ENCODE results near the gene SLC30A9.

SLC30A9 gene

DNA sequence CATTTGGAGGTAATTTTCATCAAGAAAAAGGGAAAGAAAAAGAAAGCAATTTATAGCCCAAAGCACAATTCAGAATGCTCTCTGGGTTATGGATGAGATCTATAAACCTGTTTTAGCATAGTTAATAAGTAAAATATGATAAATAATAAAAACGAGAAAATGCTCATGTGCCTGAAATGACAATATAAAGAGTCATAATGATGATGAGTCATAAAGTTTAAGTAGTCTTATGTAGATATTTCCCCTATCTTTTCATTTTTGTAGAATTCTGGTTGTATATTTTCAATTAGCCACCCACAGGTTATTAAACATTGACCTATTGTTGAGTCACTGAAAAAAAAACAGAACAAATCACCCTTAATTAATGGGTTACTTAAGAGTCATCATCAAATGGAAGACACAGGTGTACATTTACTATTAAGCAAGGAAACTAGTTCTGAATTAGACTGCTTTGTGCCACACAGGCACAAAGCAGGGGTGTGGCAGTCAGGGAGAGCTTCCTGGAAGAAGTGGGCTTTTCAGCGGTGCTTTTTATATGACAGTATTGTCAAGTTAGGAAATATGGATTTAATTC lies 132.8 kb downstream of the SLC30A9 start:
- H3F3A ChIP-seq (ENCODE audit: insufficient read depth): no peaks in the 10 kb centered on the region
- H2AFZ ChIP-seq (ENCODE audit: low read depth, low read length, severe bottlenecking): no peak overlapping the region
- H3K9me2 ChIP-seq (replicated peaks; ENCODE audit: insufficient read depth, low read length): no peaks in the 10 kb centered on the region
- no peaks in the 10 kb centered on the region for H3K9me3 ChIP-seq (ENCODE audit: insufficient read depth, low read length)
- TF ChIP-seq EZH2phosphoT487 (conservative IDR thresholded peaks at IDR 0.05; ENCODE audit: low read length): no peak
- no peak for TF ChIP-seq CTCF (IDR thresholded peaks at IDR 0.05; ENCODE audit: insufficient read depth, low read length, poor library complexity, severe bottlenecking)
- no peak overlapping the region for H3K4me2 ChIP-seq (ENCODE audit: low read depth, low read length, poor library complexity, severe bottlenecking)
- H3K27ac ChIP-seq (ENCODE audit: low read depth, low read length): no peak overlapping the region
- peaks cover 28% of the 10 kb centered on the region for H3K36me3 ChIP-seq (ENCODE audit: low read length)
- H3K4me3 ChIP-seq (ENCODE audit: insufficient read depth, low read length, poor library complexity, severe bottlenecking): no peak overlapping the region
- peaks cover 33% of the 10 kb centered on the region for H3K79me2 ChIP-seq (ENCODE audit: insufficient read depth, low read length)
- no peaks in the 10 kb centered on the region for H3K27me3 ChIP-seq (ENCODE audit: low read length)
- H3K9ac ChIP-seq (ENCODE audit: low read length): no peak overlapping the region
- peaks cover 10% of the 10 kb centered on the region; the same call in 1 of the 2 replicates for H4K20me1 ChIP-seq (ENCODE audit: low read depth, low read length)

- no peaks in the 10 kb centered on the region for H3K9me2 ChIP-seq (replicated peaks; ENCODE audit: insufficient read depth, low read length)
- no peaks in the 10 kb centered on the region for H3K27me3 ChIP-seq (ENCODE audit: low read length)
- H3K27ac ChIP-seq (ENCODE audit: low read depth, low read length): no peak overlapping the region
- H2AFZ ChIP-seq (ENCODE audit: low read depth, low read length, severe bottlenecking): no peak overlapping the region
- H3K4me3 ChIP-seq (ENCODE audit: insufficient read depth, low read length, poor library complexity, severe bottlenecking): no peak overlapping the region
- no peak overlapping the region for H3K9ac ChIP-seq (ENCODE audit: low read length)
- no peaks in the 10 kb centered on the region for H3K9me3 ChIP-seq (ENCODE audit: insufficient read depth, low read length)
- H3K79me2 ChIP-seq (ENCODE audit: insufficient read depth, low read length): peaks cover 89% of the 10 kb centered on the region
- H3K4me2 ChIP-seq (ENCODE audit: low read depth, low read length, poor library complexity, severe bottlenecking): no peak overlapping the region
- H3K36me3 ChIP-seq (ENCODE audit: low read length): peaks cover 3% of the 10 kb centered on the region; the same call in 1 of the 2 replicates
- no peaks in the 10 kb centered on the region for H3F3A ChIP-seq (ENCODE audit: insufficient read depth)
- peaks cover 13% of the 10 kb centered on the region; the same call in 1 of the 2 replicates for H4K20me1 ChIP-seq (ENCODE audit: low read depth, low read length)
- no peak for TF ChIP-seq EZH2phosphoT487 (conservative IDR thresholded peaks at IDR 0.05; ENCODE audit: low read length)
- no peak for TF ChIP-seq CTCF (IDR thresholded peaks at IDR 0.05; ENCODE audit: insufficient read depth, low read length, poor library complexity, severe bottlenecking)
Observed at GRCh38 chr4:42132099-42132498, 141.8 kb downstream of the SLC30A9 start.

- no peaks in the 10 kb centered on the region for H3K9me3 ChIP-seq (ENCODE audit: insufficient read depth, low read length)
- no peak overlapping the region for H3K9ac ChIP-seq (ENCODE audit: low read length)
- H4K20me1 ChIP-seq (ENCODE audit: low read depth, low read length): peaks cover 20% of the 10 kb centered on the region; the same call in 1 of the 2 replicates
- H3K4me3 ChIP-seq (ENCODE audit: insufficient read depth, low read length, poor library complexity, severe bottlenecking): no peak overlapping the region
- TF ChIP-seq EZH2phosphoT487 (conservative IDR thresholded peaks at IDR 0.05; ENCODE audit: low read length) (no peak), CTCF (IDR thresholded peaks at IDR 0.05; ENCODE audit: insufficient read depth, low read length, poor library complexity, severe bottlenecking) (no peak)
- no peak overlapping the region for H3K27ac ChIP-seq (ENCODE audit: low read depth, low read length)
- H3K36me3 ChIP-seq (ENCODE audit: low read length): peaks cover 6% of the 10 kb centered on the region; the same call in 1 of the 2 replicates
- no peak overlapping the region for H2AFZ ChIP-seq (ENCODE audit: low read depth, low read length, severe bottlenecking)
- no peaks in the 10 kb centered on the region for H3K9me2 ChIP-seq (replicated peaks; ENCODE audit: insufficient read depth, low read length)
- no peaks in the 10 kb centered on the region for H3F3A ChIP-seq (ENCODE audit: insufficient read depth)
- H3K4me2 ChIP-seq (ENCODE audit: low read depth, low read length, poor library complexity, severe bottlenecking): no peak overlapping the region
- H3K79me2 ChIP-seq (ENCODE audit: insufficient read depth, low read length): peaks cover 89% of the 10 kb centered on the region
- no peaks in the 10 kb centered on the region for H3K27me3 ChIP-seq (ENCODE audit: low read length)
Observed at GRCh38 chr4:42133006-42133405, 142.7 kb downstream of the SLC30A9 start.

Measured in SU-DHL-6 (cell line).